HL-60/S4 treated with phorbol 12-myristate 13-acetate at 8.2 ng/mL for 4 days and 3 days (cell line): ENCODE data around the gene TBC1D16.

Source experiments
- in situ Hi-C: fragments of 300-500 bp; cut with MboI; formaldehyde crosslinking; loops from 2 replicates; pipeline ENCODE4 v1.15.0; 2022; ENCODE audit warnings: low sequenced_read_pairs

TBC1D16 gene

DNA sequence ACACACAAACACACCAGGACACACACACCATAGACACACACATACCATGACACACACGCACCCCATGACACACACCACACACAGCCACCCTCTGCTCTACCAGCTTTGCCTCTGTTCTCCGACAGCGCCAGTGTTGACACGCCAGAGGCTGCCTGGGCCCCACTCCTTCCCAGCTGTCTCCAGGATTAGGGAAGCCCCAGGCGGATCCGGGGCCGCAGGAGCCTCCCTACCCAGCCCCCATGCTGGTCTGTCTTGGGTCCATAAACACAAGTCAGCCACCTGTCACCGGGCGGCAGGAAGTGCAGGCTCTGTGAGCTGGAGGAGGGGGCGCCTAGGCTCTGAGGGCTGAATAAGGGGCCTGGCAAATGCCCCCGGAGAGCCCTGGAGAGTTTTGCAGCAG, 10.5 kb downstream of the TBC1D16 start:
- in situ Hi-C loops = no loop called here

DNA sequence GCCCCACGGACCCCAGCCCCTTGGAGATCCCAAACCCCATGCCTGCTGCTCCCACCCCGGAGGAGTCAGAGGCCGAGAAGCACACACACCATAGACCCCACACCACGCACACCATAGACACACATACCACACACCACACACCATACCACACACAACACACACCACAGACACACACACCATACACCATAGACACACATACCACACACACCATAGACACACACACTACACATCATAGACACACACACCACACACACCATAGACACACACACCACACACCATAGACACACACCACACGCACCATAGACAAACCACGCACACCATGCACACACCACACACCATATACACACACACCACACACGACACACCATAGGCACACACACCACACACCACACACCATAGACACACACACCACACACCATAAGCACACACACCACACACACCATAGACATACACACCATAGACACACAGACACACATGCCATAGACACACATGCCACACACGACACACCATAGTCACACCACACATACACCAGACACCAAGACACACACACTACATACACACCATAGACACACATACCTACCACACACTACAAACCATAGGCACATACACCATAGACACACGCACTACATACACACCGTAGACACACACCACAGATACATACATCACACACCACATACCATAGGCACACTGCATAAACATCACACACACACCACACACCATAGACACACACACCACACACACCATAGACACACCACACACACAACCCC, 11.3 kb downstream of the TBC1D16 start:
- in situ Hi-C loops = no loop called here

DNA sequence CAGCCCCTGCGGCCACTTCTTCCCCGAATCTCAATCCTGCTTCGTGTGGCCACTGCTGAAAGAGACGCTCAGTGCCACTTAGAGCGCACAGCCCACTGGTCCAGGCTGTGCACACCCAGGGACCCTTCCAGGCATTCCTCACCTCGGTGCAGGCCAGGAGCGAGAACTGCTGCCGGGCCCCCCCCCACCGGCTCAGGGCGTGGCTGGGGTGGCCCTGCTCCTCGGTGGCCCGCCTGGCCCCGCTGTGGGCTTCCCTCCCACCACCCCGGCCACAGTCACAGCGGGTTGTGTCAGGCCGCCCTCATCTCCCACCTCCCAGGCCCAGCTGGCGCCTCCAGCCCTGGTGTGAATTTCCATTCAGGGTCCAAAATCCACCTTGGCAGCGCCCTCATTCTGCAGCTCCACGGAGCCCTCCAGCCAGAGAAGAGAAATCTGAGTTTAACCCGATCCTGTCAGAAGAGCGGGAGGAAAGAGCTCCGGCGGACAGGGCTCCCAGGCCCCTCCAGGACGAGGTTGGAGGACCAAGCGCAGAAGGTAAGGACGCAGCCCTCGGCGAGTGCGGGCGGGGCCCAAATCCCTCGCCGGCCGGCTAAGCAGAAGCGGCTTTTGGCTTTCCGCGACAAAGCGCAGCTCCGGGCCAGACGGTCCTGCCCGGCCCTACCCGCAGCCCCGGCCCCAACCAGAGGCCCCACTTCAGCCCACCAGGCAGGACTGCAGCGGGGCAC, 12.0 kb downstream of the TBC1D16 start:
- in situ Hi-C loops = no loop called here

DNA sequence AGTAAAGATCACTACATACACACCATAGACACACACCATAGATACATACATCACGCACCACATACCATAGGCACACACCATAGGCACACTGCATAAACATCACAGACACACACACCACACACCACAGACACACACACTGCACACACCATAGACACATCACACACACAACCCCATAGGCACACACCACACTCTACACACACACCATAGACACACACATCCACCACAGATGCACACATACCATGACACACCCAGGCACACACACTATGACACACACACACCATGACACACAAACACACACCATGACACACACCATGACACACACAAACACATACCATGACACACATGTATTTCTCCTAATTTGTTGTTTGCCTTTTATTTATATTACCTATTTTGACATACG, 14.1 kb downstream of the TBC1D16 start:
- in situ Hi-C loops = no loop called here

DNA sequence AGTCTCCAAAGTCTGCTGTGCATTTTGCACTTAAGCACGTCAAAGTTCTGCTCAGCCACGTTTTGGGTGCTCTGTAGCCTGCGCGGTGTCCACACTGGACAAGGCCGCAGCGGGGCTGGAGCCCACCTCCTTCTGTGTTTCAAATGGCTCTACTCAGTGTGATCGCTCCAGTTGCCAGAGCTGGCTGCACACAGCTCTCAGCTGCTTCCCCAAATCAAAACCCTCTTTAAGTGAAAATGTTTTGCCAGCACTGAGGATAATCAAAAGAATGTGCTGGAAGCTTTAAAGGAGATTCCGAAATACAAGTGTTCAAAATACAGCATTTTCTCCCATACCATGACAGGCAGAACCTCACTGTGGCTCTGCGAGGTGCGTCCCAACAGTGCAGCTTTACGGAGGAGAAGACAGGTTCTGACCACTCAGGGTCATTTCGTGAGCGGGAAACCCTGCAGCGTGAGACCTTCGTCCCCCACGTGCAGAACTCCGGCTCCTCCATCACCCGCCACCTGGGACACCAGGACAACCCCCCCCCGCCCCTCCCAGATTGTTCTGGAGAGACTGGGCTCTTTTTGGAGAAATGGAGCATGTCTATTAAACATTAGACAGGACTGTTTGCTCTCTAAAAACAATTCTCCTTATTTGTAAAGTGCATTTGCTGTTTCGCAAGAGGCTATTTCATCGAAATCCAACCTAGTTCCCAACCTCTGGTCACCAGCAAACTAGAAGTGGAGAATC, 16.6 kb downstream of the TBC1D16 start:
- in situ Hi-C loops = no loop called here

DNA sequence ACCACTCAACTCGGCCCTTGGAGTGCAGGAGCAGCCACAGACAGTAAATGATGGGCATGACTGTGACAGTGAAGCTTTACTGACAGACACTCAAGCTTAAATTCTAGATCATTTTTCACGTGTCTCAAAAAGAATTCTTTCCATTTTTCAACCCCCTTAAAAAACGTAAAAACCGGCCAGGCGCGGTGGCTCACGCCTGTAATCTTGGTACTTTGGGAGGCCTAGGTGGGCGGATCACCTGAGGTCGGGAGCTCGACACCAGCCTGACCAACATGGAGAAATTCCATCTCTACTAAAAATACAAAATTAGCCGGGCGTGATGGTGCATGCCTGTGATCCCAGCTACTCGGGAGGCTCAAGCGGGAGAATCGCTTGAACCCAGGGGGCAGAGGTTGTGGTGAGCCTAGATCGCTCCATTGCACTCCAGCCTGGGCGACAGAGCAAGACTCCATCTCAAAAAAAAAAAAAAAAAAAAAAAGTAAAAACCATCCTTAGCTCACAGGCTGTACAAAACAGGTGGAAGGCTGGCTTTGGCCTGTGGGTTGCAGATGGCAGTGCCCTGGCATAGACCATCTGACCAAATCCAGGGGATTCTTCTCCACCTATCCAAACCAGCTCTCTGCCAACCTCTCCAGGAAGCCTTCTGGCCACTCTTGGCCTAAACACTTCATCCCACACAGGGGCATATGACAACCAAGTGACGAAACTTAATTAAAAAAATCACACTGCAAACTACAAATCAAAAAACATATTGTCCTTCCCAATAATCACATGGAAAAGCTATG, 18.3 kb downstream of the TBC1D16 start:
- in situ Hi-C loops = no loop called here

DNA sequence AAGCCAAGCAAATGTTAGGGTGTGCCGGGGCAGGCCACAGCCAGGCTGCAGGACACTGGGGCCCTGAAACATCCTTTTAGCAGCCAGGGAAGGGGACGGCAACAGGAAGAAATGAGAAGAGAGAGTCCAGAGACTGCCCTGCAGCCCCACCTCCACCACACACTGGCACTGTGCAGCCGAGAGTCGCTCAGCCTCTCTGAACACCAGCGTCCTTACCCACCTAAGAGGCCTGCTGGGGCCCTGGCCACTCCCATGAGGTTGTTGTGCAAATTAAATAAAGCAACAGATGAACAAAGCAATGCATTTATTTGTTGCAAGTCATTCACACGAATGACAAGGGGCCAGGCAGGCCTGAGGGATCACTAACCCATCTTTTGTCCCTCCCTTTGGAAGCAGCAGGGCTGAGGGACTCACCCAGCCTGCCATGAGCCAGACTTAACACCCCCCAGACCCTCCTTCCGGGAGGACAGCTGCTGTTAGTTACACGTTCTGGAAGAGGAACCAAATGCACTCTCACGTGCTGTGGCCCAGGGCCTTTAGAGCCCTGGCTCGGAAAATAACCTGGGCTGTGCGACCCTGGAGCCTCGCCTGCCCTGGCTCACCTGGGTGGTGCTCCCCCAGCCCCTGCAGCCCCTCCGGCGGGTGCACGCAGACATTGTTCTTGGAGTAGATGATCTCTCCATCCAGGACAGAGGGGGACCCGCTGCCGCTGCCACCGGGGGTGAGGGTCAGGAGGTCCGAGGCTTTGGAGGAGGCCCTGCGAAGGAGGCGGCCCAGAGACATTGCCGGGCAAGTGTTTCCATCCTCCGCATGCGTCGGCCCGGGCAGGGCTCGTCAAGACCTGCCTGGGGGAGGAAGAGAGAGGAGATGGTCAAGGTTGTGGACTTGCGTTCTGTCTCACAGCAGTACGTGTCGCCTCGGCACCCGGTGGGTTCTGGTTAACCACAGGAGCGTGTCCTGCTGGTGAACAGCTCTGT, 22.6 kb downstream of the TBC1D16 start:
- in situ Hi-C loops = no loop called here

DNA sequence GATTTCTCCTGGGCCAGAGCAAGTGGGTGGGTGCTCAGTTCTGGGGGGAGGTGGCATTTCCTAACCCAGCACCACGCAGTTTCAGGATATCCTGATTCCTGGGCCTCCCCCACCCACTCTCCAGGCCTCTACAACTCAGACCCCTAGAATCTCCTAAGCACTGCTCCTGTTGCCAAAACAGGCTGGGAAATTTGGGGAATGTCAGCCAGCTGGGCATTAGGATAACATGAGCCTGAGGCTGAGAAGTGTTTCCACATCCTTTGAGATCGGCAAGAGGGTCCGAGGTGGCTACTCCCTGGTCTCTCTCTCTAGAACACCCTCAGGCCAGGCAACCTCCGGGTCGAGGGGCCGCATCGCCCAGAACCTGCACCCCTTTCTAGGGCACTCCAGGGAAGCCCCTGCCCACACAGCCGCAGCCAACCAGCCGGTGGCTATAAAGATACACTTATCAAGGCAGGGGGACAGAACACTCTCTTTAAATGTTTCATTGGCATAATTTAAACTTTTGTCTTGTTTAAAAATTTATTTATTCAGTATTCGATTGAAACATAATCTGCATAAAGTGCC, 23.6 kb downstream of the TBC1D16 start:
- in situ Hi-C loops = no loop called here

DNA sequence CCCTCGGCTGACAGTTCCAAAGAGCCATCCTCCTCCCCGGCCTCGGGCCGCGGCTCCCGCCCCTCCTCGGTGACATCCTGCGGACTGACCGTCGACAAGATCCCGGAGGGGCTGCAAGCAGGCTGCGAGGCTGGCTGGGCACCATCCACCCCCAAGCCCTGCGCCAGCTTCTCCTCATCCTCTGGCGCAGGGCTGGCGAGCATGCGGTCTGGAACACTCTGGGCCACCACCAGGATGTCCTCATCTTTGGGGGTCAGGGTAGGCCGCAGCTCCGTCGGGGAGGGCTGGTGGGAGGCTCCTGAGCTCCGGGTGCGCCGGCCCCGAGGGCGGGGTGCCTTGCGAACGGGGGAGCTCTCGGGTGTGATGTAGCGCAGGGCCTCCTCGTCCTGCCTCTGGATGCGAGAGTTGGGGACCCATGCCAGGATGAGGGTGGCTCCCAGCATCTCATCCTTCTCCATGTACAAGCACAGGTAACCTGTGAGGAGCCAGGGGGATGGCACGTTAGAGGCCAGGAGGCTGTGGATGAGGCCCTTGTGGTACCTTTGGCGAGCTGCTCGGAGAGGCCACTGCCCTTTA, 25.3 kb downstream of the TBC1D16 start:
- in situ Hi-C loops = no loop called here

DNA sequence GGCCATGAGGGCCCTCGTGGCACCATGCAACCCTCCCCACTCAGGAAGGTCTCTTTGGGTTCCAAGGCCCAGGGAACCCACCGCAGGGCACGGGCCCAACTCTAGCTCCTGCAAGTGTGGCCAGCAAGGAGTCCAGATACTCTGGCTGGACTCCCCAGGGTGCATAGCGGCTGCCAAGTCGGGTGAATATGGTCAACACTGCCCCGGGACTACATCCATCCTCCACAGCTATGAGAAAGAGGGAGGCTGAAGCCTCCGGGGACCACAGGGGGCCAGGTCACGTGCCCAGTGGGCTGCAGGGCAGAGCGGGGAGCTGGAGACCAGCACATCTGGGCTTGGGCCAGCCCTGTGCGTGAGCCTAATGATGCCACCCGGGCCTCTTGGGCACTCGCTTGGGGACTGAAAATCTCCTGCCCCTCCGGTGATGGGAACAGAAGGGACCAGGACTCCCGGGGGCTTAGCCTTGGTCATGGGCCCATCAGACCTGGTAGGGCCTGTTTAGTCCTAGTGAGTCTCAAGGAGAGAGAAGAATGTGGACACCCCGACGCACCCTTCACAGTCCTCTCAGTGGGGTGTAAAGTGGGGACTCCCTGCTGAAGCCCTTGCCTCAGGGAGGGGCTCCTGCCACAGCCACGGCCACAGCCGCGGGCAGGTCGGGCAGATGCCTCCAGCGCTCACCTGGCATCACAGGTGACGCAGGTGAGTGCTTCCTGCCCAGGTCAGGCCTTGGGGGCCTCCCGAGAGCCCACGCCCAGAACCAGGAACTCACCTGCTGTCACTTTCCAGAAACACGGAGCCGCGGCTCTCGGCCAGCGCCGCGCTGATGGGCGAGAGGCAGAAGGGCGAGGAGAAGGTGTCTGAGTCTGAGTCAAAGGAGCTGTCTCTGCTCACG, 26.0 kb downstream of the TBC1D16 start:
- in situ Hi-C loops = no loop called here

DNA sequence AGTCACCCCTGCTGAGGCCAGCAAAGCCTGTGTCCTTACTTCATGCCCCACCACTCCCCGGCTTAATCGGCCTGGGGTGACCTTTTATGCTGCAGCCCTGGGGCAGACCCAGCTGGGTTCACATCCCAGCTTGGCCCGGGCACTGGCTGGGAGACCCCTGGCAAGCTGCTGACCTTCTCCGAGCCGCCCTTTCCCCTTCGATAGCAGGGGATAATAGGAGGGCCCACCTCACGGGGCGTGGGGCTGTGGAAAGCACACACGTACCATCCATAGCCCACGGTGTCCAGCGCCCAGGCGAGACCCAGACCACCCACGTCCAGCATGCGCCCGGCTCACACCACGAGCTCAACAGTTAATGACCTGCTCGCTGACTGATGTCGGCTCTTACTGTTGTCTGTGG, 26.8 kb downstream of the TBC1D16 start:
- in situ Hi-C loops = no loop called here

DNA sequence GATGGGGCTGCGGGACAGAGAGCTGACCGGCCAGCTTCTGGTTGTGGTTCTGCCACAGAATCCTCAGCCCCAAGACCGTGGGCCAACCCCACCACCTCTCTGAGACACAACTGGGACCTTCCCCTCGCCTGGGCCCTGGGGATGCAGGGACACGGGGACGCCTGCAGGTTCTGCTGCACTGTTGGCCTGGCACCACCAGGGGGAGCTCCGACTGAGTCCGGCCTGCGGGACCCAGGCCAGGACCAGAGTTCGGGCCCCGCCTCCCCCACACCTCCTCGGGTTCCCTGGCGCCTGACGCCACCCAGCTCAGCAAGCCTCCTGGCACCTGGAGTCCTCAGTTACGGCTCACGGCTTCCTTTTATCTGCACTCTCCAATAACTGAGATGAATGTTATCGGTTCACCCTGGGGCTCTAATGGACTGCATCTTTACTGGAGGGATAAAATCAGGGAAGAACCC, 27.3 kb downstream of the TBC1D16 start:
- in situ Hi-C loops = no loop called here

DNA sequence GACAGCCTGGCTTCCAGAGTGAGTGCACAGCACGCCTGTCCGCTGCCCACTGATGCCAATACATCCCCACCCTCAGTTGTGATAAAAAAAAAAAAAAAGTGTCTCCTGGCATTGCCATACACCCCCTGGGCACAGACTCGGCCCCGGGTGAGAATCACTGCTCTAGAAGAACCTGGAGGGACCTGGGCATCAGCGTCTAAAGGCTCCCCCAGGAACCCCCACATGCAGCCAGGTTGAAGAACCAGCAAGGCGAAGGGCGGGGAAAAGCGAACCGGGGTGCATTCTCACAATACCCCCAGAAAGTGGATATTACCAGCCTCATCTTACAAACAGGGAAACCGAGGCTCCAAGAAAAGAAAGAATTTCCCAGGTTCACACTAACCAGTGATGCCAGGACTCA, 27.7 kb downstream of the TBC1D16 start:
- in situ Hi-C loops = no loop called here

DNA sequence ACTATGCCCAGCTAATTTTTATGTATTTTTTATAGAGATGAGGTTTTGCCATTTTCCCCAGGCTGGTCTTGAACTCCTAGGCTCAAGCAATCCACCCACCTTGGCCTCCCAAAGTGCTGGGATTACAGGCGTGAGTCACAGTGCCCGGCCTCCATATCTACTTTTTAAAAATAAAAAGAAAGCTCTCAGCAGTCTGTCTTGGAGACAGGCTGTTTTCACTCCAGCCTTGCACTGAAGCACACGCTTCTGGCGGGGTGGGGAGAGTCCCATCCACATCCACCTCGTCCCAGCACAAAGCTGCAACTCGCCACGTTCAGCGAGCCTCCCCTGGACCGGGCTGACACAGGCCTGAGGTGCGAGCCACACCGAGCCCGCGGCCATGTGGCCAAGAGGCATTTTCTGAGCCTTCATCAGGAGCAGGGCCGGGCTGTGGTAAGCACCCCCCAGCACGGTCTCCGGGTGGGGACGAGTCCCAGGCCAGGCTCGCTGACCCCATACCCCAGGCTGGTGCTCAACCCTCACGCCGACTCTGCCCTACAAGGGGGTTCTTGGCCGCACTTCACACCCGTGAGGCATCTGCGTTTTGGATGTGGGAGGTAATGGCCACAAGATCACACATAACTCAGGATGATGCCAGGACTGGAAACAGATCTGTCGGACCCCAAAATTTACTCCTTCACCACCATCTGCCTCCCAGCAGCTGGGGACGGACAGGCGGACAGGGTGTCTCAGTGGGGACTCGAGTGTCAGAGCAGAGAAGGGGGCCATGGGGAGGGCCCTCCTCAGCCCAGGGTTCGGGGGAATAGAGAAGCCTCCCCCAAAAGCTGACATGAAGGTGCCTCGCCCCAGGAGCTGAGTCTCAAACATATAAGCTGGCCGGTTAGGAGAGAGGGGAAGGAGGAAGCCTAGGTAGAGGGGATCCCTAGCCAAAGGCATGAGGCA, 28.6 kb downstream of the TBC1D16 start:
- in situ Hi-C loops = no loop called here

DNA sequence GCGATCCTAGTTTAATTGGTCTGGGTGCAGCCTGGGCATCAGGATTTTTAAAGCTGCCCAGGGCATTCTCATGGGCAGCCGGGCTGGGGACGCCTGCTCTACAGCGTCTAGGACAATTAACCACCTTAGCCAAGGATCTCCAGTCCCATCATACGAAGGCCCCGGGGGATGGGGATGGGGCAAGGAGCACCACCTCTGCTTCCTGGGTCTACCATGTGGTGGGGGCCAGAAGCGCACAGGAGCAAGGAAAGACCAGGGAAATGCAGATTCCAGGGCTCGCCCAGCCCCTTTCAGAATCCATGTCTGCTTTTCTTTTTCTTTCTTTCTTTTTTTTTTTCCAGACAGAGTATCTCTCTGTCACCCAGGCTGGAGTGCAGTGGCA, 29.3 kb downstream of the TBC1D16 start:
- in situ Hi-C loops = no loop called here

DNA sequence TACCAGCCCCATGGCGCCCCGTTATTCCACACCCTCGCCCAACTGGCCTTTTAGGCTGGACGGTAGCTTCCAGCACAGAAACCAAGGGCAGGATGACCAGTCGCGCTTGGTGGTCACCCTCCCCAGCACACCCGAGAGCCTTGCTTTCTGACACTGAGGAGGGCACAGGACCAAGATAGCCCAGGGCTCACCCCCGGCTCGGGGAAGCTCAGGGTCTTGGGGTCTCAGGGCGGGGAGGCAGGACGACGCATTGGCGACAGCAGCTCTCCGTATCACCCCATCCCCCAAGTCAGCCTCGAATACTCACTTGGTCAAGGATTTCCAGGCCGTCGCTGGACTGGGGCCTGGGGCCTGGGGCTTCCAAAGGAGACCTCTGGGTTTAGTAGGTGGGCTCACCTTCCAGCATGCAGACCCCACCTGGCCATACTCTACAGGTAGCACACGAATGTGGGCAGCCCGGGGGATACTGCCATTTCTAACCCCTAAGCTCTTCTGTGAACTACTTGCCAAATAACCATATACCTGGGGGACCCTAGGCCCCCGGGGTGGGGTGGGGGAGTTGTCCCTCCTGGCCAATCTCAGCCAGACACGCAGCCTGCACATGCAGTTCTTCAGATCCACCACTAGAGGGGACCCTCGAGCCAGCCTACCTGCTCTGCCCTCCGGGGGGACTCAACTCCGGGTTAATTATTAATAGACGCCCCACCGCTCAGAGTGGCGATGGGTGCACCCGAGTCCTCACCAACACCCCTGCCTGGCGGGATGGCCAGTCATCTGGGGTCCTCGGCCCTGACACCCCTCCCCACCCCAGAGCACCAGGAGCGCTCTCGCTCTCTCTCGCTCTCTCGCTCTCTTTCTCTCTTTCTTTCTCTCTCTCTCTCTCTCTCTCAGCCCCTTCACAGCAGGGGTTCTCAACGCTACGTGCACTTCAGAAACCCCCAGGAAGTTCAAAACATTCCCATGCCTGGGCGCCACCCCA, 30.0 kb downstream of the TBC1D16 start:
- in situ Hi-C loops = no loop called here
